Hematopoietic multipotent progenitor cell treated with erythropoietin and hydrocortisone succinate and interleukin-3 and kit ligand, for 15 days (in vitro differentiated cells): ENCODE data around the gene TUG1.

Experiments
- DNase-seq: peaks from one replicate; pipeline ENCODE4 v3.0.0-alpha.2; 2015; ENCODE audit warnings: low spot score

The TUG1 gene

GRCh38 chr22:30968924-30969531, at the start of gene TUG1:
TSS of gene TUG1 (plus strand) at chr22:30969265.
- DNase-seq: peak; percentile 98

GRCh38 chr22:30919973-30920372, 49.1 kb upstream of the TUG1 start:
- DNase-seq: no peak

- DNase-seq: peak; percentile 82
These were observed 48.7 kb upstream of the TUG1 start for GRCh38 chr22:30920407-30920806.

GRCh38 chr22:30921108-30921507, 48.0 kb upstream of the TUG1 start:
- no peak for DNase-seq

- DNase-seq: peak; percentile 71
These were observed 46.9 kb upstream of the TUG1 start for GRCh38 chr22:30922151-30922611.

- DNase-seq: no peak
These were observed 45.7 kb upstream of the TUG1 start for GRCh38 chr22:30923168-30923900.

- DNase-seq: no peak
These were observed 43.4 kb upstream of the TUG1 start for GRCh38 chr22:30925667-30926066.

- DNase-seq: no peak
These were observed 42.4 kb upstream of the TUG1 start for GRCh38 chr22:30926706-30927105.

GRCh38 chr22:30927806-30928205, 41.3 kb upstream of the TUG1 start:
- no peak for DNase-seq

GRCh38 chr22:30928401-30928800, 40.7 kb upstream of the TUG1 start:
- DNase-seq: no peak

GRCh38 chr22:30930228-30930627, 38.8 kb upstream of the TUG1 start:
- no peak for DNase-seq

- DNase-seq: no peak
These were observed 37.3 kb upstream of the TUG1 start for GRCh38 chr22:30931541-30932300.

GRCh38 chr22:30932661-30933060, 36.4 kb upstream of the TUG1 start:
- no peak for DNase-seq

GRCh38 chr22:30933457-30933856, 35.6 kb upstream of the TUG1 start:
- DNase-seq: no peak

GRCh38 chr22:30934053-30934452, 35.0 kb upstream of the TUG1 start:
- DNase-seq: no peak

GRCh38 chr22:30940685-30941362, 28.2 kb upstream of the TUG1 start:
- no peak for DNase-seq

GRCh38 chr22:30941363-30941740, 27.7 kb upstream of the TUG1 start:
- no peak for DNase-seq

GRCh38 chr22:30943368-30943767, 25.7 kb upstream of the TUG1 start:
- DNase-seq: no peak

- no peak for DNase-seq
These were observed 24.1 kb upstream of the TUG1 start for GRCh38 chr22:30944986-30945385.

- DNase-seq: no peak
These were observed 23.4 kb upstream of the TUG1 start for GRCh38 chr22:30945653-30946052.

- DNase-seq: no peak
These were observed 22.7 kb upstream of the TUG1 start for GRCh38 chr22:30946354-30946753.

GRCh38 chr22:30947173-30947815, 21.8 kb upstream of the TUG1 start:
- DNase-seq: no peak
